HepG2 (cell line): ENCODE results near the gene RIPOR1. TPM values are rescaled to one million over a fixed set of nuclear protein-coding genes. Genes with fewer than 3 reads are reported as not detected.

ENCODE experiments used
- ATAC-seq: fragments of 200-7000 bp; cut with Tn5 transposase; 3 replicates; pipeline ENCODE4 v1.9.1; 2020; ENCODE audit warnings: mild to moderate bottlenecking, moderate library complexity
- BruUV-seq: library from RNA; stranded (reverse); fragments of 400-500 nt; replicated peaks from 2 replicates; lab custom pipeline; 2021; lab: Mats Ljungman, UMichigan
- CTCF ChIA-PET: fragments of 300-600 bp; formaldehyde crosslinking; extraction: SDS; loops from one replicate; lab custom pipeline; 2021; ENCODE audit warnings: low total read pairs, inconsistent platforms, low intra/inter-chr PET ratio; lab: Yijun Ruan, JAX
- POLR2A ChIA-PET: fragments of 350-600 bp; sonication (Branson Sonifier 250); formaldehyde crosslinking; loops from one replicate; lab custom pipeline; 2020; ENCODE audit warnings: antibody characterized with exemption, inconsistent platforms; lab: Yijun Ruan, JAX
- DNase-seq: peaks from one replicate; pipeline ENCODE4 v3.0.0-alpha.2; 2015; ENCODE audit warnings: low spot score
- FAIRE-seq: peaks from 3 replicates; lab custom pipeline; 2011; peaks lifted over from hg19 to GRCh38; lab: Jason Lieb, UNC
- H2AFZ ChIP-seq: one replicate; pipeline ENCODE4 v1.6.1; 2011; ENCODE audit warnings: low read length, inconsistent platforms
- H3K27ac ChIP-seq: fragments of 300-600 bp; 3 replicates; pipeline ENCODE4 v1.8.0; 2011; ENCODE audit warnings: mixed run types, mild to moderate bottlenecking, mixed read lengths, low read length, inconsistent platforms; ENCODE audit not compliant: insufficient read depth; ENCODE audit errors: extremely low read length
- H3K27me3 ChIP-seq, 2 experiments: fragments of 200-600 bp in 1 of 2; 2 replicates in 1 of 2; 3 replicates in 1 of 2; pipeline versions ENCODE4 v1.6.0 to v1.8.0; 2011; ENCODE audit warnings: low read length in 2 of 2, mild to moderate bottlenecking in 2 of 2, moderate library complexity in 2 of 2, inconsistent platforms in 1 of 2; ENCODE audit not compliant: insufficient read depth in 2 of 2, control insufficient read depth in 1 of 2
- H3K36me3 ChIP-seq, 2 experiments: fragments of 200-600 bp in 1 of 2; replicated peaks in 1 of 2; 2 replicates in 1 of 2; 3 replicates in 1 of 2; pipeline versions ENCODE4 v1.5.1 to v1.8.0; 2011; ENCODE audit warnings: low read length in 2 of 2, inconsistent platforms in 1 of 2; ENCODE audit not compliant: insufficient read depth in 2 of 2, control insufficient read depth in 1 of 2
- H3K4me1 ChIP-seq: 2 replicates; pipeline ENCODE4 v1.5.1; 2012; ENCODE audit warnings: low read length, inconsistent platforms; ENCODE audit not compliant: insufficient read depth
- H3K4me2 ChIP-seq: 2 replicates; pipeline ENCODE4 v1.6.0; 2011; ENCODE audit warnings: low read depth, low read length, inconsistent platforms
- H3K4me3 ChIP-seq, 3 experiments: fragments of 200-600 bp in 1 of 3; sonication (generic), shearing (Covaris generic) in 1 of 3; replicated peaks in 1 of 3; 2 replicates each; pipeline ENCODE4 v1.5.1; 2011 to 2016; ENCODE audit warnings: low read length in 3 of 3, inconsistent platforms in 2 of 3, low read depth in 2 of 3, mild to moderate bottlenecking in 2 of 3, control low read depth in 1 of 3, mixed read lengths in 1 of 3; ENCODE audit not compliant: insufficient read depth in 1 of 3
- H3K79me2 ChIP-seq: one replicate; pipeline ENCODE4 v1.6.1; 2011; ENCODE audit warnings: low read length, inconsistent platforms; ENCODE audit not compliant: insufficient read depth
- H3K9ac ChIP-seq: 2 replicates; pipeline ENCODE4 v1.6.0; 2011; ENCODE audit warnings: mild to moderate bottlenecking, low read depth, low read length, inconsistent platforms; ENCODE audit not compliant: insufficient read depth
- H3K9me3 ChIP-seq: 2 replicates; pipeline ENCODE4 v1.5.1; 2012; ENCODE audit warnings: mild to moderate bottlenecking, low read length
- H4K20me1 ChIP-seq: 2 replicates; pipeline ENCODE4 v1.6.0; 2011; ENCODE audit warnings: inconsistent platforms, mild to moderate bottlenecking, low read length, moderate library complexity; ENCODE audit not compliant: insufficient read depth
- RXRA ChIP-seq: sonication (generic); formaldehyde crosslinking; IDR thresholded peaks from 2 replicates; pipeline ENCODE4 v1.5.1; 2020; ENCODE audit warnings: missing genetic modification reagents
- ZNF124 ChIP-seq: sonication (generic); formaldehyde crosslinking; IDR thresholded peaks from 2 replicates; pipeline ENCODE4 v1.4.0; 2020; ENCODE audit warnings: missing genetic modification reagents
- ZNF263 ChIP-seq: sonication (generic); formaldehyde crosslinking; IDR thresholded peaks from 2 replicates; pipeline ENCODE4 v1.4.0; 2020; ENCODE audit warnings: missing genetic modification reagents
- ZNF546 ChIP-seq: sonication (generic); formaldehyde crosslinking; conservative IDR thresholded peaks from 2 replicates; pipeline ENCODE4 v1.8.1; 2023; ENCODE audit warnings: mild to moderate bottlenecking, missing genetic modification reagents
- ZNF781 ChIP-seq: sonication (generic); formaldehyde crosslinking; IDR thresholded peaks from 2 replicates; pipeline ENCODE4 v1.5.1; 2020; ENCODE audit warnings: borderline replicate concordance, mild to moderate bottlenecking, missing genetic modification reagents; ENCODE audit errors: not compliant biosample characterization
- WGBS: methylation state at CpG from one replicate; pipeline ENCODE4 v1.1.6; 2017; ENCODE audit warnings: low lambda C conversion rate; 5-methylcytosine and 5-hydroxymethylcytosine counted together
- in situ Hi-C: cut with HindIII; loops from 2 replicates; pipeline ENCODE4 v1.10.0; 2017; ENCODE audit warnings: low pct_unique_long_range_greater_than_20kb; ENCODE audit not compliant: extremely low pct_ligation_motif_present
- intact Hi-C: fragments of 100-400 bp; cut with micrococcal nuclease; formaldehyde crosslinking; loops from one replicate; pipeline ENCODE4 v1.10.0; 2022; ENCODE audit not compliant: unreplicated experiment
- polyA plus RNA-seq, 8 experiments: library from polyadenylated mRNA; depleted of rRNA in 3 of 8; stranded (reverse) in 7 of 8; unstranded in 1 of 8; fragments of >200 nt; fragmentation: Illumina TruSeq in 4 of 8; extraction: Trizol in 4 of 8; gene quantifications; 2 replicates each; pipeline versions ENCODE4 v1.2.1 to v1.2.3, GENCODE V29; 2011 to 2016; ENCODE audit warnings: low read depth in 4 of 8, missing spikeins in 1 of 8, mixed read lengths in 1 of 8; ENCODE audit not compliant: insufficient read depth in 1 of 8
- total RNA-seq, 5 experiments: library from RNA; depleted of rRNA; stranded (reverse); fragments of >200 nt; fragmentation: Illumina TruSeq; extraction: Trizol; gene quantifications; 2 replicates each; pipeline ENCODE4 v1.2.3, GENCODE V29; 2016; ENCODE audit warnings: low read depth in 1 of 5

The RIPOR1 gene
- total and polyA plus RNA-seq, 2 of the 13 experiments (the other 11 are each of a cell fraction or from before 2014, with no cell fraction given), result 4.6 to 8.1 TPM

DNA sequence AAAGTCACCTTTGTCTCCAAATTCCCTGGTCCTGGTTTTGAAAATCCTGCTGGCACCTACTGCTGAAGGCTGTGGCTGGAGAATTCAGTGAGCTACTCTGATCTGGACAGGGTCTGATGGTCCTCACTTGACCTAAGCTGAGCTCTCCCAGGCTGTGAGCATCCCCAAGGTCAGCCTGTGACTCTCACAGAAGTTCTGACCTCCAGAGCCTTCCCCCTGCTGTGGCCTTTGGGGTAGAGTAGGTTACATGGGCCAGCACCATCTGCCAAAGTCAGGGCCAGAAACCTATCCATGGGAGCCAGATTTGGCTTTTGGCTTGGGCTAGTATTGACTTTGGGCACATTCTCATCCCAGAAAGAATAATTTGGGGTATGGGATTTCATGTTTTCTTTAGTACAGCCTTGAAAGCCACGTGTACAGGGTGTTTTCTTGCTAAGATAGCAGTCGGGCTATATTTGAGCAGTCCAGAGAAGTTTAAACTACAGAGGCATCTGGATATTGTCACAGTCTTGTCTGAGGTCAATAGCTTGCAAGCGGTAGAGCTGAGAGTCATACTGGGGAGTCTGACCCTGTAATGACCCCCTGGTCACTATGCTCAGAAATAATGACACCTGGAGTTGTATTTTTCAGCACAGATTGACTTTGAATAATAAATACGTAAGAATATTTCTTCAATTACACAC, 39.1 kb upstream of the RIPOR1 start:
- H3K4me3 ChIP-seq, result no peak overlapping the region
- H3K4me2 ChIP-seq, result 0 out of 2 replicates have a peak overlapping the region, but pooled peaks have one; percentile 15
- intact Hi-C loops, result no loop called here
- no peaks in the 10 kb centered on the region; a peak in 1 of 5 replicates for H3K36me3 ChIP-seq
- ChIA-PET CTCF (no interaction called here), POLR2A (interaction anchor here (1.4 kb wide), 1 partner anchor 9 kb away, joined by 6 read pairs; the partner anchor contains the start of gene ATP6V0D1)
- H4K20me1 ChIP-seq, result no peaks in the 10 kb centered on the region
- H3K4me1 ChIP-seq, result peaks cover 18% of the 10 kb centered on the region
- BruUV-seq, result no TSS peak
- H3K9ac ChIP-seq, result no peak overlapping the region; the same call in 1 of the 2 replicates
- 40% methylated on average over 4 of the region's 4 CpGs for WGBS
- no peaks in the 10 kb centered on the region for H3K79me2 ChIP-seq
- no peaks in the 10 kb centered on the region for H3K9me3 ChIP-seq
- no peak overlapping the region for H2AFZ ChIP-seq
- in situ Hi-C loops, result no loop called here
- no peaks in the 10 kb centered on the region for H3K27me3 ChIP-seq
- peak; percentile 59 for ATAC-seq
- TF ChIP-seq ZNF263 (CRISPR knock-in tag), result no peak
- peak; percentile 38 for TF ChIP-seq ZNF781
- TF ChIP-seq RXRA (CRISPR knock-in tag), result 0 out of 2 replicates have a peak, but pooled peaks have one; percentile 13
- FAIRE-seq, result peak; percentile 8
- DNase-seq, result no peak
- H3K27ac ChIP-seq, result peak overlapping the region; percentile 6

DNA sequence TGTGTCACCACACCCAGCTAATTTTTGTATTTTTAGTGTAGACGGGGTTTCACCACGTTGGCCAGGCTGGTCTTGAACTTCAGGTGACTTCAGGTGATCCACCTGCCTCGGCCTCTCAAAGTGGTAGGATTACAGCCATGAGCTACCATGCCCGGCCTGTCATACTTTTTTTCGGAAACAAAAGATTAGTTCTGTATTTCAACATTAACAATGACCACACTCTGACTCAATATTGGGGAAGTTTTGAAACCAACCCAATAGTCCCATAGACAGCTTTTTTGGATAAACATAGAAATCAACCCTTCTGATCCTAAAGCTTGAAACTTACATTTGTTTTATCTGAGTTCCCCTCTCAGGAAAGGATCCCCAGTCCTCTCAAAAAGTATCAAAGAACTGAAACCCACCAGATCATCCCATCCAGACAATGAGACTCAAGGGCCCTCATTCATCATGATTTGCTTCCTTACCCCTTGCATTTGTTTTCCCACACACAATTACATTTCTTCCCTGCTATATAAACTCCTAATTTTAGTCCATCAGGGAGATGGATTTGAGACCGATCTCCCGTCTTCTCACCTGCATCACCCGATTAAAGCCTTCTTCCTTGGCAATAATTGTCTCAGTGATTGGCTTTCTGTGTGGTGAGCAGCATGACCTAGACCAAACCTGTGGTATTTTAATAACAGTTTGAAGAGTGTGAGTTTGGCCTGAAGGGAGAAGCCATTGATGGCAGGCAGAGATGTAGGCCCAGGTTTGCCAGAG, 38.1 kb upstream of the RIPOR1 start:
- intact Hi-C loops (no loop called here), in situ Hi-C loops (no loop called here)
- no peak overlapping the region for H3K27ac ChIP-seq
- FAIRE-seq, result no peak
- DNase-seq, result no peak
- peaks cover 18% of the 10 kb centered on the region for H3K4me1 ChIP-seq
- WGBS, result 82% methylated on average over 8 of the region's 8 CpGs
- H3K36me3 ChIP-seq, result no peaks in the 10 kb centered on the region
- ChIA-PET POLR2A (interaction anchor here (0.7 to 1.4 kb wide), 2 partner anchors 10 to 58 kb away, joined by 3 to 6 read pairs; partner anchors contain the start of gene ATP6V0D1), CTCF (no interaction called here)
- no peak overlapping the region for H3K4me3 ChIP-seq
- no peaks in the 10 kb centered on the region for H3K9me3 ChIP-seq
- H3K79me2 ChIP-seq, result no peaks in the 10 kb centered on the region
- BruUV-seq, result no TSS peak
- H3K4me2 ChIP-seq, result no peak overlapping the region
- no peaks in the 10 kb centered on the region for H4K20me1 ChIP-seq
- no peak overlapping the region for H2AFZ ChIP-seq
- TF ChIP-seq ZNF546 (CRISPR knock-in tag), result no peak
- TF ChIP-seq ZNF124 (CRISPR knock-in tag), result peak; percentile 99
- no peak for ATAC-seq
- no peaks in the 10 kb centered on the region for H3K27me3 ChIP-seq
- no peak overlapping the region for H3K9ac ChIP-seq
